Right lobe of liver (tissue), 4 donors: ENCODE results near the gene NEDD9.

Experiments used
- POLR2A ChIP-seq: fragments of 450-650 bp; IDR thresholded peaks from one replicate; pipeline ENCODE4 v1.6.1; 2017; ENCODE audit warnings: antibody characterized with exemption, mild to moderate bottlenecking
- TF ChIP-seq, protein P1 (sequence below), 4 donors: fragments of 200-600 bp in 3 of 4; fragments of 450-650 bp in 1 of 4; IDR thresholded peaks; one replicate each; pipeline versions ENCODE4 v1.5.1 to v1.8.0; 2016 to 2022; ENCODE audit warnings: antibody characterized with exemption in 4 of 4, mild to moderate bottlenecking in 2 of 4
- donor health status: DM: no; HTN: no; CAD: no.
- donor health status: DM: no; HTN: no; CAD: no.
- donor health status: DM: no; HTN: yes; CAD: no.

DNA sequence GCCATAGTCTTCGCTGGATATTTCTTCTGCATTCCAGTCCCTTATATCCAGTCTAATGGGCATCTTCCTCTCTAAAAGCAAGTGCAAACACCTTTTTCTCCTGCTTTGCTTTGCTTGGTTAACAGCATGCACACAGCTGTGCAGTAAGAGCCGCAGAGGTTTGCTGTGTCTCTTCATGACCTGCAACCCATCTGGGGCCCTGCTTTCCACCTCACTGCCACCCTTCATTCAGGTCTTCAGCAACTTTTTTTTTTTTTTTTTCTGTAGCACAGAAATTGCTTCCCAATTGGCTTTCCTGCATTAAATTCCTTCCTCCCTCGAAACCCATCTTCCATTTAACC, 14.4 kb downstream of the NEDD9 start:
- no peak for TF ChIP-seq POLR2A
- TF ChIP-seq, protein P1, sequence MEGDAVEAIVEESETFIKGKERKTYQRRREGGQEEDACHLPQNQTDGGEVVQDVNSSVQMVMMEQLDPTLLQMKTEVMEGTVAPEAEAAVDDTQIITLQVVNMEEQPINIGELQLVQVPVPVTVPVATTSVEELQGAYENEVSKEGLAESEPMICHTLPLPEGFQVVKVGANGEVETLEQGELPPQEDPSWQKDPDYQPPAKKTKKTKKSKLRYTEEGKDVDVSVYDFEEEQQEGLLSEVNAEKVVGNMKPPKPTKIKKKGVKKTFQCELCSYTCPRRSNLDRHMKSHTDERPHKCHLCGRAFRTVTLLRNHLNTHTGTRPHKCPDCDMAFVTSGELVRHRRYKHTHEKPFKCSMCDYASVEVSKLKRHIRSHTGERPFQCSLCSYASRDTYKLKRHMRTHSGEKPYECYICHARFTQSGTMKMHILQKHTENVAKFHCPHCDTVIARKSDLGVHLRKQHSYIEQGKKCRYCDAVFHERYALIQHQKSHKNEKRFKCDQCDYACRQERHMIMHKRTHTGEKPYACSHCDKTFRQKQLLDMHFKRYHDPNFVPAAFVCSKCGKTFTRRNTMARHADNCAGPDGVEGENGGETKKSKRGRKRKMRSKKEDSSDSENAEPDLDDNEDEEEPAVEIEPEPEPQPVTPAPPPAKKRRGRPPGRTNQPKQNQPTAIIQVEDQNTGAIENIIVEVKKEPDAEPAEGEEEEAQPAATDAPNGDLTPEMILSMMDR (IDR thresholded peaks at IDR 0.05): no peak
